Measurements from ENCODE around the gene KCNJ6.
"Not testable (repeated sequence)": the region's sequence is repeated elsewhere in the genome, so short reads cannot be mapped to it uniquely, and the experiment has no call there.

Gene KCNJ6

DNA sequence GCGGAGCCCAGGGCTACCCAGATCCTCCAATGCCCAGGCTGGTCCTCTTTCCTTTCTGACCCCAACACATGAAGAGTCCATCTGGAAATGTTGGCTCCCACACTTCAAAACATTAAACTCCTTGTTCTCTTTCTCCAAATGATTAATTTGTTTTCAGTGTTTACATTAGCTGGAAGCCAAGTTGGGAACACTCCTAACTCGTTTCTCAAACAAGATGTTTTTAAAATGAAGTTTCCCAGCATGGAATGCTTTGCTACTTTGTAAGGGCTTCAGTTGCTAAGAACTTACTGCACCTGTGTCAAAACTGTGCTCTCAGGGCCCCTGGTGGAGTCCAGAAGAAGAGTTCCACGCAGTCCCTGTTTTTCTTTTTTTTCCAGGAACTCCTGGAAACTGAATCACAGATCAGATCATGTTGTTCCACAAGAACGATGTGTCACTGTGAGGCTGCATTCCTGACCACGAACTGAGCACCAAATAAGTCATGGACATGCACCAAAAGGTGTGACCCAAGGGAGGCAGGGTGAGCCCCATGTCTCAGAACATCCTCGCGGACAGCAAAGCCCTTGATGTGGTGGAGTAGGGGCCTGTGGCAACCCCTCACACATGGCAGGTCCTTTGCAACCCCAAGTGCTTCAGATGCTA lies 257.3 kb downstream of the KCNJ6 start:
- H3K9ac ChIP-seq (ENCODE audit: low read depth in 1 of 2, low read length in 2 of 2): no peak overlapping the region
- no peak overlapping the region for H3K27ac ChIP-seq (ENCODE audit: low read depth in 2 of 2, low read length in 2 of 2)
- H3K4me1 ChIP-seq (ENCODE audit: control insufficient read depth in 2 of 2, insufficient read depth in 2 of 2, low read length in 2 of 2): no peaks in the 10 kb centered on the region
- no peak overlapping the region for H3K4me3 ChIP-seq (ENCODE audit: low read length in 2 of 2)
- no peaks in the 10 kb centered on the region for H3K36me3 ChIP-seq (ENCODE audit: control insufficient read depth in 2 of 2, insufficient read depth in 2 of 2, low read length in 2 of 2)
- no peaks in the 10 kb centered on the region for H3K9me3 ChIP-seq (ENCODE audit: control insufficient read depth in 2 of 2, low read length in 2 of 2)
- peaks cover 0 to 3% of the 10 kb centered on the region in 2 donors for H3K27me3 ChIP-seq (ENCODE audit: control insufficient read depth in 2 of 2, insufficient read depth in 2 of 2, low read length in 2 of 2)

DNA sequence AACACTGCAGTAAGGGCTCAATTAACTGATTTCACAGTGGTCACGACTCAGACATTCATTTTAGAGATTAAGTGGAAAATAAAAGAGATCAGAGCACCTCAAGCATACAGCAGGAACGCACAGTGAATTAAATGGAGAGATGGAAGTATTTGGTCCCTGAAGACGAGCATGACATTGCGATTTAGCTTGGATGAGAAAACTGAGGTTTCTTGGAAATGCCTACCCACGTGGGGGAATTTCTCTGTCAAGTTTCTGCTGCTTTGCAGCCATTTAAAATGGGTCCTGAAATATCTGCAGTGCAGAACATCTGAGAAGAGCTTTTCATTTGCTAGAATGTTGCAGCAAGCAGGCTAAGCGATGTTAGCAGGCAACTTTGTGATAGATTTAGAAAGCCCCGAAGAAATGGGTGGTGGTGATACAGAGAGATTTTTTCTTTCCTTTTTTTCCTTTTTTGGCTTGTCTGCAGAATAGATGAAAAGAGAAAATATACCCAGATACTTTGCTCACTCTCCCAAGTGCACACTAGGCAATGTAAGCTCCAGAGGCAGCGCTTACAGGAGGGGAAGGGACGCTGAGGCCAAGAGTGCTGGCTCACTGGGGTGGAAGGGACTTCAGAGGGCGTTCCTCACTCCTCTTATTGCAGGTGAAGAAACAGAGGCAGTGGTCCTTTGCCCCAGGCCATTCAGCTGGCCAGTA lies 258.0 kb downstream of the KCNJ6 start:
- Histone ChIP-seq H3K9ac (ENCODE audit: low read depth in 1 of 2, low read length in 2 of 2) (no peak overlapping the region), H3K27me3 (ENCODE audit: control insufficient read depth in 2 of 2, insufficient read depth in 2 of 2, low read length in 2 of 2) (peaks cover 0 to 3% of the 10 kb centered on the region in 2 donors), H3K36me3 (ENCODE audit: control insufficient read depth in 2 of 2, insufficient read depth in 2 of 2, low read length in 2 of 2) (no peaks in the 10 kb centered on the region), H3K9me3 (ENCODE audit: control insufficient read depth in 2 of 2, low read length in 2 of 2) (no peaks in the 10 kb centered on the region), H3K27ac (ENCODE audit: low read depth in 2 of 2, low read length in 2 of 2) (no peak overlapping the region), H3K4me3 (ENCODE audit: low read length in 2 of 2) (no peak overlapping the region), H3K4me1 (ENCODE audit: control insufficient read depth in 2 of 2, insufficient read depth in 2 of 2, low read length in 2 of 2) (no peaks in the 10 kb centered on the region)

DNA sequence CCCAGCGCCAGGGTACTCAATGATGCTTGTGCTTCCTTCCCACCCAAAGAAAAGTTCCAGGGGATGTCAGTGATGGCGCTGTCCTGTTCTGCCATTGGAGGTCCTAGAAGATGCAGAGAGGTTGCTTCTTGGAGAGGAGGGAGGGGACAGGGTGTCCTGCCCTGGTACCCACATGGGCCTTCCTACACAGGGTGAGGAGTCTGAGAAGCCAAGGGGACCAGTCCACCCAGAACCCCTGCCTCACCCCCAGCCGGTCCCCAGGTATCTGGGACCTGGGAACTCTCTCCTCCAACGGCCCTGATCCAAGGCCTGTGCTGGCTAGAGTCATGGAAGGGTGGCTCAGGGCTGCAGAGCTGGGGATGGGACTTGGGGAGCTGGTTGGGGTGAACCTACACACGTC lies 259.4 kb downstream of the KCNJ6 start:
- H3K27me3 ChIP-seq (ENCODE audit: control insufficient read depth in 2 of 2, insufficient read depth in 2 of 2, low read length in 2 of 2): peaks cover 3 to 5% of the 10 kb centered on the region in 2 donors

DNA sequence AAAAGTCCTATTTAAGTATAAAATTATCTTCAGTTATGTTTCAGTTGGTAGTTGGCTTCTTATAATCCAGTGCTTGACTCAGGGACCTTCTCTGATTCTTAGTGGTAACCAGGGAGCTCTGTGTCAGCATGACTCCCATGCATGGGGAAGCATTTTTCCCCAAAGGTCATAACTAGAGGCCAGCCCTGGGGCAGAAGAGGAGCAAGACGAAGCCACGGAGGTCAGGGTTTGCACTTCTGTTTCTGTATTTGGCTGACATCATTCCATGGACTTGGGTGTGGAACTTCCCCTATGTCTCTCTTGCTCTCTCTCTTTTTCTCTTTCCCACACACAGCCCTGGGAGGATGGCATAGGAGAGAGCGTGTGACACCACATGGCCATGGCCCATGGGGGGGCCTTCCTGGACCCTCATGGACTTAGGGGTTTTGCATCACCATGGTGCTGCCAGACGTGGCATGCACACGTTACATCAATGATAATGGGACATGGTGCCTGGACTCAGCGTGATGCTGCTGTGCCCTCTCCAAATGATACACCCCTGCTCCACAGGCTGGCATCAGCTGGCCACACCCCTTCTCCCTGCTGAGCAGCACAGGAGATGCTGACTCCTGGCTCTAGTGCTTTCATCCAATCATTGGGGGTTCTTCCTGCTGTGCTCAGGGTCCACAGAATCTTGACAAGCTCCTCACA lies 260.5 kb downstream of the KCNJ6 start:
- Histone ChIP-seq H3K4me3 (ENCODE audit: low read length in 2 of 2) (no peak overlapping the region), H3K4me1 (ENCODE audit: control insufficient read depth in 2 of 2, insufficient read depth in 2 of 2, low read length in 2 of 2) (no peaks in the 10 kb centered on the region), H3K9me3 (ENCODE audit: control insufficient read depth in 2 of 2, low read length in 2 of 2) (no peaks in the 10 kb centered on the region), H3K27me3 (ENCODE audit: control insufficient read depth in 2 of 2, insufficient read depth in 2 of 2, low read length in 2 of 2) (peaks cover 3 to 5% of the 10 kb centered on the region in 2 donors), H3K27ac (ENCODE audit: low read depth in 2 of 2, low read length in 2 of 2) (no peak overlapping the region), H3K36me3 (ENCODE audit: control insufficient read depth in 2 of 2, insufficient read depth in 2 of 2, low read length in 2 of 2) (no peaks in the 10 kb centered on the region), H3K9ac (ENCODE audit: low read depth in 1 of 2, low read length in 2 of 2) (no peak overlapping the region)

More for the DNA sequence above, 259.4 kb downstream of the KCNJ6 start:
- H3K4me3 ChIP-seq (ENCODE audit: low read length in 2 of 2): no peak overlapping the region
- no peaks in the 10 kb centered on the region for H3K9me3 ChIP-seq (ENCODE audit: control insufficient read depth in 2 of 2, low read length in 2 of 2)
- no peaks in the 10 kb centered on the region for H3K4me1 ChIP-seq (ENCODE audit: control insufficient read depth in 2 of 2, insufficient read depth in 2 of 2, low read length in 2 of 2)
- H3K9ac ChIP-seq (ENCODE audit: low read depth in 1 of 2, low read length in 2 of 2): no peak overlapping the region
- no peaks in the 10 kb centered on the region for H3K36me3 ChIP-seq (ENCODE audit: control insufficient read depth in 2 of 2, insufficient read depth in 2 of 2, low read length in 2 of 2)
- H3K27ac ChIP-seq (ENCODE audit: low read depth in 2 of 2, low read length in 2 of 2): no peak overlapping the region

DNA sequence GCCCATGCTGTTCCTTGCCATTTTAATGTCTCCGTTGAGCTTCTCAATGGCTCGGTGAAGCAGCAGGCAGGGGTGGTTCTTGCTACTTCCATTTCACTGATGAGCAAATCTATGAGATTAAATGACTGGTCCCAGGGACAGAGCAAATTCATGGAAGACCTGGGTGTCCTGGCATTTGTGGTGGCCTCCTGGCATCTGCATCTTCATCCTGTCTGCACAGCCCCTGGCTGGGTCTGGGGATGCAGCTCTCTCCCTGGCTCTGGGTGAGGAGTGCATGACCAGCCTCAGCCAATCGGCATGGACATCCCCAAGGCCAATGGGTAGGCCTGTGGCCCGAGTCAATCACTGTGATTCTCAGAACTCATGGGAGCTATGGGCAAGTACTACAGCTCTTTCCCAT lies 261.7 kb downstream of the KCNJ6 start:
- Histone ChIP-seq H3K27me3 (ENCODE audit: control insufficient read depth in 2 of 2, insufficient read depth in 2 of 2, low read length in 2 of 2) (peaks cover 3 to 5% of the 10 kb centered on the region in 2 donors), H3K9me3 (ENCODE audit: control insufficient read depth in 2 of 2, low read length in 2 of 2) (no peaks in the 10 kb centered on the region), H3K27ac (ENCODE audit: low read depth in 2 of 2, low read length in 2 of 2) (no peak overlapping the region), H3K9ac (ENCODE audit: low read depth in 1 of 2, low read length in 2 of 2) (no peak overlapping the region), H3K4me3 (ENCODE audit: low read length in 2 of 2) (no peak overlapping the region), H3K4me1 (ENCODE audit: control insufficient read depth in 2 of 2, insufficient read depth in 2 of 2, low read length in 2 of 2) (no peaks in the 10 kb centered on the region), H3K36me3 (ENCODE audit: control insufficient read depth in 2 of 2, insufficient read depth in 2 of 2, low read length in 2 of 2) (no peaks in the 10 kb centered on the region)

DNA sequence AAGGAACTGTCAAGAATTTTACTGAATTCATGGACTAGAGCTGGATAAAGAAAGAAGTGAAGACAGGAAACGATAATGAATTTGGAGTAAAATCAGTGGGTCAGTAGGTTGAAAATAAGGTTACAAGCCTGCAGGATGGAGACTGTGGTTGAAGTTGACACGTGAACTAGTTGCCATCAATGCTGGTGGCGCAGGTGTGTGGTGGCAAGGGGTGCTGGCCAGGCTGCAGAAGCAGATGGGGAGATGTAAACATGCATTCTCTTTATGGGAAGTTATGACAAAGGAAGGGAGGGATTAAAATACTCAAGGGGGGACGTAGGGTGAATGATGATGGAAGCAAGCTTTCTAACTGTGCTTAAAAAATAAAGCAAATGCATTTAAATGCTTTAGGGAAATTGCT lies 263.1 kb downstream of the KCNJ6 start:
- Histone ChIP-seq H3K27me3 (ENCODE audit: control insufficient read depth in 2 of 2, insufficient read depth in 2 of 2, low read length in 2 of 2) (peaks cover 3 to 5% of the 10 kb centered on the region in 2 donors), H3K4me3 (ENCODE audit: low read length in 2 of 2) (no peak overlapping the region), H3K9me3 (ENCODE audit: control insufficient read depth in 2 of 2, low read length in 2 of 2) (no peaks in the 10 kb centered on the region), H3K27ac (ENCODE audit: low read depth in 2 of 2, low read length in 2 of 2) (no peak overlapping the region), H3K36me3 (ENCODE audit: control insufficient read depth in 2 of 2, insufficient read depth in 2 of 2, low read length in 2 of 2) (no peaks in the 10 kb centered on the region), H3K9ac (ENCODE audit: low read depth in 1 of 2, low read length in 2 of 2) (no peak overlapping the region), H3K4me1 (ENCODE audit: control insufficient read depth in 2 of 2, insufficient read depth in 2 of 2, low read length in 2 of 2) (no peaks in the 10 kb centered on the region)

DNA sequence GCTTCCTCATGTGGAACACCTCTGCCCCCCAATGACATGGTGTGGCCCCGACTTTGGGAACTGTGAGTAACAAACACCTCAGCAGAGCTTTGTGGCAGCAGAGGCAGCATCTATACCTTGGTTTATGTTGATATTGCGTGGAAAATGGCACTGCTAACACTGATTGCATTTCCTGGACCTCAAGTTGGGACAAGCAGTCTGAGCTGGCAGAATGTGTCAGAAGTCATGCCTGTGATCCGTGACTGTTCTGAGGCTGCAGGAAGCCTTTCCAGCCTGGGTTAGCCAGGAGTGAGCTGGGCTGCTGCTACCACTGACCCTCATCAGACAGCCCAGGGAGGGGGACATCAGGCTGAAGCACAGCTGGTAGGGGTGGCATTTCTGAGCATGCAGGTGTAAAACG lies 268.5 kb downstream of the KCNJ6 start:
- Histone ChIP-seq H3K4me1 (ENCODE audit: control insufficient read depth in 2 of 2, insufficient read depth in 2 of 2, low read length in 2 of 2) (no peaks in the 10 kb centered on the region), H3K36me3 (ENCODE audit: control insufficient read depth in 2 of 2, insufficient read depth in 2 of 2, low read length in 2 of 2) (no peaks in the 10 kb centered on the region), H3K9me3 (ENCODE audit: control insufficient read depth in 2 of 2, low read length in 2 of 2) (no peaks in the 10 kb centered on the region), H3K27ac (ENCODE audit: low read depth in 2 of 2, low read length in 2 of 2) (no peak overlapping the region), H3K4me3 (ENCODE audit: low read length in 2 of 2) (no peak overlapping the region), H3K9ac (ENCODE audit: low read depth in 1 of 2, low read length in 2 of 2) (no peak overlapping the region), H3K27me3 (ENCODE audit: control insufficient read depth in 2 of 2, insufficient read depth in 2 of 2, low read length in 2 of 2) (peaks cover 0 to 5% of the 10 kb centered on the region in 2 donors)

DNA sequence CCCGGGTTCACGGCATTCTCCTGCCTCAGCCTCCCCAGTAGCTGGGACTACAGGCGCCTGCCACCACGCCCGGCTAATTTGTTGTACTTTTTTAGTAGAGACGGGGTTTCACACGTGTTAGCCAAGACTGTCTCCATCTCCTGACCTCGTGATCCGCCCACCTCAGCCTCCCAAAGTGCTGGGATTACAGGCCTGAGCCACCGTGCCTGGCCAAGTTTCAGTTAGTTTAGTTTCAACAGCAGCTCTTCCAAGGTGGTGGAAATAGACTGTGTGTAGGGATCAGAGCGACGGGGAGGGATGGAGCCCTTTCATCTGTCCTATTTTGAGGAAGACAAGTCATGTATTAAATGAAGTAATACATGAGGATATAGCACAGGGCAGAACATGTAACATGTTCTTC lies 269.5 kb downstream of the KCNJ6 start:
- H3K9ac ChIP-seq (ENCODE audit: low read depth in 1 of 2, low read length in 2 of 2); H3K4me1 ChIP-seq (ENCODE audit: control insufficient read depth in 2 of 2, insufficient read depth in 2 of 2, low read length in 2 of 2); H3K9me3 ChIP-seq (ENCODE audit: control insufficient read depth in 2 of 2, low read length in 2 of 2); H3K27me3 ChIP-seq (ENCODE audit: control insufficient read depth in 2 of 2, insufficient read depth in 2 of 2, low read length in 2 of 2); H3K36me3 ChIP-seq (ENCODE audit: control insufficient read depth in 2 of 2, insufficient read depth in 2 of 2, low read length in 2 of 2); H3K27ac ChIP-seq (ENCODE audit: low read depth in 2 of 2, low read length in 2 of 2); H3K4me3 ChIP-seq (ENCODE audit: low read length in 2 of 2): not testable (repeated sequence)

DNA sequence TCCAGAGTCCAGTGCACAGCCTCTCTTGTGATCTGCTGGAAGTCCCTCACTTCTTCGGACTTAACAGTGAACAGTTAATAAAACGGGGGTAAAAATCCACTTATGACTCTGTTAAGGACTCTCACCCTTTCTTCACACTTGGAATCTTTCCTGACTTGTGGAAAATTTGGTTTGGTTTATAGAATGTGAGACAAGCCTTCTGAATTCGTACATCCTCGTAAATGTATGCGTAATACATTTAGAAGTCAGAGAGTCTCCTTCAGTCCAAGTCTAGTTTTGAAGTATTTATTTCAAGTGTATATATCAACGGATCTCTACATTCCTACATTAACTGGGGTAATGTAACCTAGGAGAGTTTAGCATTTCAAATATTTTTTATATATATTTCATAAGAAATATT lies 270.4 kb downstream of the KCNJ6 start:
- Histone ChIP-seq H3K36me3 (ENCODE audit: control insufficient read depth in 2 of 2, insufficient read depth in 2 of 2, low read length in 2 of 2) (no peaks in the 10 kb centered on the region), H3K4me3 (ENCODE audit: low read length in 2 of 2) (no peak overlapping the region), H3K4me1 (ENCODE audit: control insufficient read depth in 2 of 2, insufficient read depth in 2 of 2, low read length in 2 of 2) (no peaks in the 10 kb centered on the region), H3K9me3 (ENCODE audit: control insufficient read depth in 2 of 2, low read length in 2 of 2) (no peaks in the 10 kb centered on the region), H3K27me3 (ENCODE audit: control insufficient read depth in 2 of 2, insufficient read depth in 2 of 2, low read length in 2 of 2) (peaks cover 0 to 4% of the 10 kb centered on the region in 2 donors), H3K27ac (ENCODE audit: low read depth in 2 of 2, low read length in 2 of 2) (no peak overlapping the region), H3K9ac (ENCODE audit: low read depth in 1 of 2, low read length in 2 of 2) (no peak overlapping the region)

DNA sequence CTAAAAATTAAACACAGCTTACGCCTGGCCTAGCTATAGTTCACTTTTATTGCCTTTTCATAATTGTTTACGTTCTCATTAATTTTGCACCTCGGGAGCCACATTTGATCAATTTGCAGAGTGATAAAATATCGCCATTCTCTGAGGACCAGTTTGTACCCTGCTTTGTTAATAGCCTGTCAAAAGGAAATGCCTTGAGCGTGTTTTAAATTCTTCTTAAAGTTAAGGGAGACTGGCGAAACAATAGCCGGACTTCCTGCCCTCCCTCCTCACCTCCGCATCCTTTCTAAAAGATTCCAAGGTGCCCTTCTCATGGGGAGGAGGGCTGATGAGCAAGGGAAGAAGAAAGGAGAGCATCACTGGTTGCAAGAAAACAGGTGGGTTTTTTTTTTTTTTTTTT lies 271.6 kb downstream of the KCNJ6 start:
- Histone ChIP-seq H3K9ac (ENCODE audit: low read depth in 1 of 2, low read length in 2 of 2) (no peak overlapping the region), H3K27ac (ENCODE audit: low read depth in 2 of 2, low read length in 2 of 2) (no peak overlapping the region), H3K36me3 (ENCODE audit: control insufficient read depth in 2 of 2, insufficient read depth in 2 of 2, low read length in 2 of 2) (no peaks in the 10 kb centered on the region), H3K27me3 (ENCODE audit: control insufficient read depth in 2 of 2, insufficient read depth in 2 of 2, low read length in 2 of 2) (peaks cover 0 to 4% of the 10 kb centered on the region in 2 donors), H3K4me1 (ENCODE audit: control insufficient read depth in 2 of 2, insufficient read depth in 2 of 2, low read length in 2 of 2) (no peaks in the 10 kb centered on the region), H3K4me3 (ENCODE audit: low read length in 2 of 2) (no peak overlapping the region), H3K9me3 (ENCODE audit: control insufficient read depth in 2 of 2, low read length in 2 of 2) (no peaks in the 10 kb centered on the region)
